Ovary (tissue), 9 donors: ENCODE measurements around the gene UQCC5. TPM values are rescaled to one million over a fixed set of nuclear protein-coding genes. Genes with fewer than 3 reads are reported as not detected.
A peak's percentile ranks its signal among the peaks of the same experiment; 100 is the strongest.

ENCODE experiments used
- DNase-seq, 5 donors: peaks; one replicate each; pipeline ENCODE4 v3.0.0-alpha.2; 2019 to 2020
- H3K27ac ChIP-seq, 2 donors: fragments of 200-600 bp; one replicate each; pipeline versions ENCODE4 v1.5.1 to v1.8.0; 2019 to 2022
- H3K27me3 ChIP-seq: fragments of 200-600 bp; one replicate; pipeline ENCODE4 v1.8.0; 2022
- H3K36me3 ChIP-seq: fragments of 200-600 bp; sonication (generic); one replicate; pipeline ENCODE4 v1.5.1; 2019
- H3K4me1 ChIP-seq: one replicate; pipeline ENCODE4 v1.8.1; 2013; ENCODE audit warnings: mild to moderate bottlenecking, moderate library complexity; ENCODE audit not compliant: insufficient read depth
- H3K4me3 ChIP-seq: fragments of 200-600 bp; sonication (generic); one replicate; pipeline ENCODE4 v1.5.1; 2017
- H3K9me3 ChIP-seq, 2 donors: fragments of 200-600 bp in 1 of 2; sonication (generic) in 1 of 2; one replicate each; pipeline versions ENCODE4 v1.5.1 to v1.8.1; 2013 to 2019; ENCODE audit warnings: mild to moderate bottlenecking in 1 of 2, moderate library complexity in 1 of 2
- CTCF ChIP-seq, 3 donors: fragments of 450-650 bp in 2 of 3; fragments of 200-600 bp in 1 of 3; IDR thresholded peaks; one replicate each; pipeline versions ENCODE4 v1.5.1 to v1.8.0; 2016 to 2022; ENCODE audit warnings: antibody characterized with exemption in 3 of 3, mild to moderate bottlenecking in 1 of 3
- EP300 ChIP-seq: sonication (generic); formaldehyde crosslinking; IDR thresholded peaks from one replicate; pipeline ENCODE4 v1.6.1; 2017; ENCODE audit warnings: antibody characterized with exemption
- POLR2A ChIP-seq: fragments of 450-650 bp; IDR thresholded peaks from one replicate; pipeline ENCODE4 v1.6.1; 2017; ENCODE audit warnings: antibody characterized with exemption, mild to moderate bottlenecking, moderate library complexity
- WGBS, 3 donors: extraction: QIAGEN DNeasy Blood & Tissue Kit in 1 of 3; methylation state at CpG; one replicate each; pipeline versions ENCODE4 v1.1.5 to v1.1.7; 2013 to 2017; 5-methylcytosine and 5-hydroxymethylcytosine counted together
- intact Hi-C, 4 donors: fragments of 100-400 bp; cut with DNase I; formaldehyde crosslinking; loops; one replicate each; pipeline versions ENCODE4 v1.11.0 to v1.15.1; 2022 to 2023
- polyA plus RNA-seq, 2 donors: library from polyadenylated mRNA; stranded (reverse); fragments of 200-250 nt in 1 of 2; fragments of 350-450 nt in 1 of 2; fragmentation: Illumina TruSeq in 1 of 2; extraction: RNeasy Lipid Tissue Mini Kit (QIAGEN cat#74804) in 1 of 2; gene quantifications; one replicate each; pipeline ENCODE4 v1.2.3, GENCODE V29; 2013 to 2014
- total RNA-seq, 7 donors: library from RNA; depleted of rRNA in 2 of 7; stranded (reverse); fragments of >200 nt in 2 of 7; fragmentation: NEBNext Ultra II Directional in 3 of 7; extraction: Animal tissue kit (Norgen Biotek cat#: 25700) in 3 of 7; gene quantifications; one replicate each; pipeline versions ENCODE4 v1.1.0 to v1.2.4, GENCODE V29; 2016 to 2023
- donor health status: DM: no; HTN: no; CAD: no; lungs with moderate emphysema.
- donor health status: DM: no; HTN: no; CAD: no.
- donor health status: Bipolar disorder and iron deficiency.
- donor health status: DM: yes; HTN: yes; CAD: no.
- donor health status: DM: no; HTN: no; CAD: no.
- donor health status: DM: yes; HTN: yes; CAD: no.

The UQCC5 gene
- total and polyA plus RNA-seq, 9 donors = 1.4 to 53.0 (median 27.4) TPM

- H3K9me3 ChIP-seq = no peaks in the 10 kb centered on the region
- H3K27me3 ChIP-seq = no peaks in the 10 kb centered on the region
- H3K27ac ChIP-seq = peak overlapping the region in 1 of 2 donors; percentile 7
- no peaks in the 10 kb centered on the region for H3K36me3 ChIP-seq
- no peak for TF ChIP-seq CTCF (IDR thresholded peaks at IDR 0.05)
- TF ChIP-seq EP300 = no peak
- no peak for TF ChIP-seq POLR2A
- peak in 4 of 5 donors; percentile 12 to 45 (median 32) for DNase-seq
- peaks cover 15% of the 10 kb centered on the region for H3K4me1 ChIP-seq
- no peak overlapping the region for H3K4me3 ChIP-seq
- 87 to 88% (median 88%) methylated on average over 14 of the region's 14 CpGs for WGBS, 3 donors
- intact Hi-C loops = loop anchor here in 2 of 4 donors (5.0 to 10.0 kb wide), 3 partner anchors 80 to 173 kb away; partner anchors contain the start of genes GLT8D1 (in 1 of the 2), GNL3 (in 1 of the 2), PBRM1 (in 1 of the 2) and SPCS1 (in 1 of the 2)
Observed at GRCh38 chr3:52531860-52532516, 4.4 kb upstream of the UQCC5 start.

GRCh38 chr3:52532517-52532837 lies 3.9 kb upstream of the UQCC5 start:
- Histone ChIP-seq H3K4me3 (peak overlapping the region; percentile 47), H3K36me3 (no peaks in the 10 kb centered on the region), H3K27ac (peak overlapping the region; percentile 36 to 41), H3K27me3 (no peaks in the 10 kb centered on the region), H3K4me1 (peaks cover 12% of the 10 kb centered on the region), H3K9me3 (no peaks in the 10 kb centered on the region)
- intact Hi-C loops = loop anchor here in 2 of 4 donors (5.0 to 10.0 kb wide), 3 partner anchors 80 to 172 kb away; partner anchors contain the start of genes GLT8D1 (in 1 of the 2), GNL3 (in 1 of the 2), PBRM1 (in 1 of the 2) and SPCS1 (in 1 of the 2)
- WGBS, 3 donors = 36 to 45% (median 39%) methylated on average over 5 of the region's 5 CpGs
- DNase-seq = peak in 4 of 5 donors; percentile 21 to 55 (median 44)
- TF ChIP-seq POLR2A (no peak), EP300 (no peak)

GRCh38 chr3:52532838-52533622 lies 3.4 kb upstream of the UQCC5 start:
- TF ChIP-seq EP300 (no peak), POLR2A (no peak), CTCF (IDR thresholded peaks at IDR 0.05) (no peak)
- 1 to 4% (median 2%) methylated on average over 49 to 78 of the region's 78 CpGs for WGBS, 3 donors
- peak overlapping the region; percentile 36 to 41 for H3K27ac ChIP-seq
- peak; percentile 35 to 66 (median 53) for DNase-seq
- intact Hi-C loops = loop anchor here in 2 of 4 donors (5.0 to 10.0 kb wide), 3 partner anchors 81 to 172 kb away; partner anchors contain the start of genes GLT8D1 (in 1 of the 2), GNL3 (in 1 of the 2), PBRM1 (in 1 of the 2) and SPCS1 (in 1 of the 2)
- H3K4me1 ChIP-seq = peaks cover 16% of the 10 kb centered on the region
- H3K27me3 ChIP-seq = no peaks in the 10 kb centered on the region
- H3K36me3 ChIP-seq = no peaks in the 10 kb centered on the region
- no peaks in the 10 kb centered on the region for H3K9me3 ChIP-seq
- peak overlapping the region; percentile 47 for H3K4me3 ChIP-seq

GRCh38 chr3:52533623-52534280 lies 2.7 kb upstream of the UQCC5 start, which contains the start of gene NT5DC2:
Gene NT5DC2, minus strand, starts transcription at chr3:52533857. Its CDS starts 120 bp downstream, at chr3:52533737.
- TF ChIP-seq POLR2A (peak; percentile 19), CTCF (IDR thresholded peaks at IDR 0.05) (no peak)
- H3K36me3 ChIP-seq = no peaks in the 10 kb centered on the region
- intact Hi-C loops = loop anchor here in 2 of 4 donors (5.0 to 10.0 kb wide), 3 partner anchors 81 to 171 kb away; partner anchors contain the start of genes GLT8D1 (in 1 of the 2), GNL3 (in 1 of the 2), PBRM1 (in 1 of the 2) and SPCS1 (in 1 of the 2)
- peak; percentile 74 to 84 (median 82) for DNase-seq
- 0 to 1% (median 0%) methylated on average over 5 to 72 of the region's 91 CpGs for WGBS, 3 donors
- peak within 1 kb of the TSS; percentile 61 for H3K4me3 ChIP-seq
- H3K27ac ChIP-seq = peak within 1 kb of the TSS; percentile 72 to 94
- peaks cover 19% of the 10 kb centered on the region for H3K4me1 ChIP-seq
- H3K27me3 ChIP-seq = no peaks in the 10 kb centered on the region
- H3K9me3 ChIP-seq = no peaks in the 10 kb centered on the region
